Ammon's horn (tissue), 1 donor: ENCODE results near the gene HSPA1B.
"Not testable (repeated sequence)": the region's sequence is repeated elsewhere in the genome, so short reads cannot be mapped to it uniquely, and the experiment has no call there.

Source experiments
- DNase-seq: peaks from one replicate; pipeline ENCODE4 v3.0.0-alpha.2; 2016; ENCODE audit warnings: low spot score

The HSPA1B gene

GRCh38 chr6:31859923-31860322 lies 32.4 kb downstream of the HSPA1B start:
- DNase-seq, result no peak

- DNase-seq, result no peak
Measured at GRCh38 chr6:31860349-31860748, 32.8 kb downstream of the HSPA1B start.

- no peak for DNase-seq
Measured at GRCh38 chr6:31861150-31861549, 33.6 kb downstream of the HSPA1B start.

DNA sequence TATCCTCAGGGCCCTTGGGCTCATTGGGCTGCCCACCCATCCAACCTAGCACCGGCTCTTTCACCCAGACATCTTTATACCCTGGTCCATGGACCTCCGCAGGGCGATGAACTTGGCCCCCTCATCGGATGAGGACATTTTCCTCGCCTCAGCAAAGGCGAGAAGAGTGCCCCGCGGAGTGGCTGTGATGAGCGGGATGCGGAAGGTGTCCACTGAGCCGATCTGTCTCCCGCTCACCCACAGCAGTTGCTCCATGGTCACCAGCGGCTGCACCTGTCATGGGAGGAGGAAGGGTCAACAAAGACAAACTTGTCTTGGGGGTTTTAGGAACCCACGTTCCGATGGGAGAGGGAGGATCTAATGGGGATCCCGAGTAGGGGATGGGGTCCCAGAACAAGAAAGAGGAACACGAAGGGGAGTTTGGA lies 34.4 kb downstream of the HSPA1B start:
- no peak for DNase-seq

GRCh38 chr6:31862344-31863235 lies 35.1 kb downstream of the HSPA1B start, which contains the start of gene NEU1:
Gene NEU1, minus strand, starts transcription at chr6:31862821. Its CDS starts 45 bp downstream, at chr6:31862776.
- peak; percentile 100 for DNase-seq

DNA sequence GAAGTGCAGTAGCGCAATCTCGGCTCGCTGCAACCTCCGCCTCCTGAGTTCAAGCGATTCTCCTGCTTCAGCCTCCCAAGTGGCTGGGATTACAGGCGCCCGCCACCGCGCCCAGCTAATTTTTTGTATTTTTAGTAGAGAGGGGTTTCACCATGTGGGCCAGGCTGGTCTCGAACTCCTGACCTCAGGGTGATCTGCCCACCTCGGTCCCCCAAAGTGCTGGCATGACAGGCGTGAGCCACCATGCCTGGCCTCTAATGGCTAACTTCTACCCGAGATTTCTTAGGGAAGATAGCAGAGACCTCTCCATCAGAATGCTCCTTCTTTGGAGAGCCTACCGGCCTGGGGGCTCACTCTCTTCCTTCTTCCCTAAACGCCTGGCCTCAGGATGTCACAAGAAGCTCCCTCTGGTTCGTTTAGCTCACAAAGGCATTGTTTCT lies 36.6 kb downstream of the HSPA1B start:
- not testable (repeated sequence) for DNase-seq

DNA sequence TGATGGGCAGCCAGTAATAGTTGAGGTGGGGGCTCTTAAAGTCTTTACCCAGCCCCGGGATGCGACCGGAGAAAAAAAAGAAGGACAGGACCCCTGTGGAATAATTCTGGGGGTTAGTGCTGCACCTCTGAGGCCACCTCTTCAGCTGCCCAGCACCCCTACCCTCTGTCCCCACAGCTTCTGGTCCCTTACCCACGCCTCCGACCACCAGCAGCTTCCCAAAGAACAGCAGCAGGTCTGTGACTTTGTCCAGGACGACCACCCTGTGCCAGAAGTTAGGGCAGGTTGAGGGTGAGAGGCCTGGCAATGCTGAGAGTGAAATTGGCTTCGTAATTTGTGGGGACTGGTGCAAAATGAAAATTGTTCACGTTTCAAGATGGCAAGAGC lies 37.3 kb downstream of the HSPA1B start:
- no peak for DNase-seq

- DNase-seq, result no peak
Measured at GRCh38 chr6:31865205-31866118, 37.9 kb downstream of the HSPA1B start.

- DNase-seq, result not testable (repeated sequence)
Measured at GRCh38 chr6:31868658-31868971, 41.1 kb downstream of the HSPA1B start.

DNA sequence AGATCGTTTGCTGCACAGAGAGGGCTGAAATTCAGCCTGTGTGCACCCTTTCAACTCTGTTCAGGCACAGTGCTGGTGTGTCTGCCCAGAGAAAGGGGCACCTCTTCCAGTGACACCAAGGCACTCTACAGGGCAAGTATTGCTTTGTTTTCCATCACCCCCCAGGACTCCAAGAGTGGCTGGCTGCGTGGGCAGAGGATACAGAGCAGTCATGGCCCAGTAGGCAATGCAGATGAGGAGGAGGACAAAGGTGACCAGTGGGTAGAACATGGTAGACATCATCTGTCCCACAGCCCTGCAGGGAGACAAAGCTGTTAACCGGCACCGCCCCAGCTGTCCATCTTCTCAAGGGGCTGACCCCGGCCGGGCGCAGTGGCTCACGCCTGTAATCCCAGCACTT lies 41.8 kb downstream of the HSPA1B start:
- DNase-seq, result no peak

GRCh38 chr6:31870385-31870921 lies 42.9 kb downstream of the HSPA1B start:
- no peak for DNase-seq

- no peak for DNase-seq
Measured at GRCh38 chr6:31871046-31871659, 43.6 kb downstream of the HSPA1B start.

DNA sequence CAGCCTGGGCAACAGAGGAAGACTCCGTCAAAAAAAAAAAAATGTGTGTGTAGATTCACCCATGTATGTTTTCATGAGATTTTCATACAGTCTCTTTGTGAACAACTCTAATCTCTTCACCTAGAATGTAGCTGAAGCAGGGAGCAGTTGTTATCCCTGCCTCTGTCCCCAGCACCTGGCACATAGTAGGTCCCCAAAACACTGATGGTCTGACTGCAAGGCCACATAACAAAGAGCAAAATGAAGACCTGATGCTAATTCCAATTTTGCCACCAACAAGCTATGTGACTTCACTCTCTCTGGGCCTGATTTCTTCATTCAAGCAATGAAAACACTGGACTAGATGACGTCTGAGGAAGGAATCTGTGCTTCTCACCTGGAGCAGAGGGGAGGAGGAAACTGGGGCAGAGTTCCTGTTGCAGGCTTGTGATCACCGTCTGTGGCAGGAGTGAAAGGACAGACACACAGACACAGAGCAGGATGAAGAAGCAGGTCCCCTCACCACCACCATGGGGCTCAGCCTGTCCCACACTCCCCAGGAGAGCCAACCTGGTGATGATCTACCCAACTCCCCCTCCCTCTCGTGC lies 46.6 kb downstream of the HSPA1B start:
- DNase-seq, result no peak

DNA sequence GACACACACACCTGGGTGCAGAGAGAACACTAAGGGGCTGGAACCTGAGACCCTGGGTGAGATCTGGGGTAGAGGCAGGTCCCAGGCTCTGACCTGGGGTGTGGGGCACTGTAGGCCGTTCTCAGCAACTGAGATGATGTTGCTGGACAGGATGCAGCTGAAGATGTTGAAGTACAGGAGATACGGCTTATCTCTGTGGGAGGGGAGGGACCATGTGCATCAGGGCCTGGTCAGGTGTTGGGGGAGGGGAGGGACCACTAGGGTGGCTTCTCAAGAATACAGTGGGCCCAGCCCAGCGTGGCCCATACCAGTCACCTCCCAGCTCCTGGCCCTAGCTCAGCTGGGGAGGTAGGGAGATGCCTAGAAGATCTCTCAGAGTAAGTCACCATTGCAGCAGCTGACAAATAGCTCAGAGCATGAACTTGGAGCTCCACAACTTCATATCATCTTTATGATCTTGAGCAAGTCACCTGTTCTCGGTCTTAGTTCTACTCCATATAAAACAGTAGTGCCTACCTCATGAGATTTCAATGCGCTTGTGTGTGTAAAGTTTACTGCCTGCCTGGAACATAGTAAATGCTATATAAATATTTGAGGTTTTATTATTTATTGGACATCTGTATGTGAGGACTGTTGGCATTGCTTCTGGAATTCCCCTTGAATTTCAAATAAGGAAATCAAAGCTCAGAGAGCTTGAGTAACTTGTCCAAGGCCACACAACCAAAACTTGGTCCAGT lies 47.5 kb downstream of the HSPA1B start:
- no peak for DNase-seq

DNA sequence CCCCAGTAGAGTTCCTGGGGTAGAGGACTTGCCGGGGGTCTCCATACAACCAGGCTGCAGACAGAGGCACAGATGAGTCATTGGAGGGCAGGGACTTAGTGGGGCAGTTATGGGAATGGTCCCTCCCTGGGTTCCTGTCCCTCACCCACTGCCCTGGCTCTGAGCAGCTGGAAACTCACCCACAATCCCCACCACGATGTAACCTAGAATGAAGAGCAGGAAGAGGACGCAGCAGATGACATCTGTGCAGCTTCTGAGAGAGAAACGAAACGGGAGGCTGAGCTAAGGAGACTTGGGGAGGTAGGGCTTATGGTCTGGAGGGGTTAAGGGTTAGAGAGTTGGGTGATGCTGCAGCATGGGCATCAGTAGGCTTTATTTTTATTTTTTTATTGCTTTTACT lies 48.3 kb downstream of the HSPA1B start:
- DNase-seq, result no peak

DNA sequence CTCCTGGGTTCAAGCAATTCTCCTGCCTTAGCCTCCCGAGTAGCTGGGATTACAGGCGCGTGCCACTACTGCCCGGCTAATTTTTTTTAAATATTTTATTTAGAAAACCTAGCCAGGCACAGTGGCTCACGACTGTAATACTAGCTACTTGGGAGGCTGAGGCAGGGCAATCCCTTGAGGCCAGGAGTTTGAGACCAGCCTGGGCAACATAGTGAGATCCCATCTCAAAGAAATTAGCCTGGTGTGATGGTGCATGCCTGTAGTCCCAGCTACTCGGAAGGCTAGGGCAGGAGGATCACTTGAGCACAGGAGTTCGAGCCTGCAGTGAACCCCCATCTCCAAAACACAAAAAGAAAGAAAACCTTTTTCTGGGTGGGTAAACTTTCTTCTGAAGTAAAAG lies 48.8 kb downstream of the HSPA1B start:
- no peak for DNase-seq

- no peak for DNase-seq
Measured at GRCh38 chr6:31877125-31877650, 49.6 kb downstream of the HSPA1B start.

DNA sequence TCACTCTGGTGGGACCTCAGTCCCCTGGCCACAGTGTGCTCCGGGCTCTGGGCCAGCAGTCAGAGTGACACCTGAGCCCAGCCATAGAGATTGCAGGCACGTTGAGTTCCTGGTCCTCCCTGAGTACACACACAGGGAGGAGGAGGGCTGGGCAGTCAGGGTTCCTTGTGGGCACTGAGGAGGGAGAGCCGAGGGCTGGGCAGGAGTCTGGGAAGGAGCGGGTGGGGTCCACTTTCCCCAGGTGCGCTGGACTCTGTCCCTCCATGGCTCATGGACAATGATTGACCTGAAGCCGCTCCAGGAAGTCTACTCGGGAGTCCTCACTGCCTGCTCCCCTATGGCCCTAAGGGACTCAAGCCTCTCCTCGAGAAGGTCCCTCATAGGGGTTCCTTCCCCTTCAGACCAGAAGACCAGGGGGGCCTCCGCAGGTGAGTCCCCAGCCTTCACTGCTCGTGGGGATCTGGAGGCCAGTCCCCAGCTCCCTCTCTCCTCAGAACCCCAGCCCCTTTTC lies 50.2 kb downstream of the HSPA1B start:
- DNase-seq, result no peak

GRCh38 chr6:31878222-31878621 lies 50.7 kb downstream of the HSPA1B start:
- DNase-seq, result no peak

- no peak for DNase-seq
Measured at GRCh38 chr6:31878726-31879125, 51.2 kb downstream of the HSPA1B start, which contains the start of gene SLC44A4. Gene SLC44A4, minus strand, starts transcription at chr6:31878997. Its CDS starts 17 bp downstream, at chr6:31878980.
